ENCODE measurements around the gene ST6GALNAC5. TPM values are rescaled to one million over a fixed set of nuclear protein-coding genes. Genes with fewer than 3 reads are reported as not detected.

ST6GALNAC5 gene
- polyA plus RNA-seq, 3 donors = not detected

- Histone ChIP-seq H3K27me3 (ENCODE audit: control insufficient read depth in 2 of 2, insufficient read depth in 2 of 2, low read length in 2 of 2) (no peaks in the 10 kb centered on the region), H3K4me2 (replicated peaks; ENCODE audit: extremely low read depth, low read length, poor library complexity, severe bottlenecking) (no peak overlapping the region), H3K36me3 (replicated peaks in 1 of 2; ENCODE audit: control insufficient read depth in 1 of 2, insufficient read depth in 2 of 2, low read length in 2 of 2) (no peaks in the 10 kb centered on the region), H2AFZ (ENCODE audit: insufficient read depth, low read depth, low read length, poor library complexity, severe bottlenecking) (no peak overlapping the region), H3K9ac (ENCODE audit: insufficient read depth, low read length, poor library complexity, severe bottlenecking) (no peak overlapping the region), H3K4me1 (ENCODE audit: control insufficient read depth in 1 of 2, insufficient read depth in 2 of 2, low read length in 2 of 2) (no peaks in the 10 kb centered on the region), H4K20me1 (ENCODE audit: insufficient read depth, low read length) (no peaks in the 10 kb centered on the region), H3K9me3 (replicated peaks in 1 of 2; ENCODE audit: control insufficient read depth in 1 of 2, insufficient read depth in 1 of 2, low read length in 2 of 2) (no peaks in the 10 kb centered on the region), H3K79me2 (ENCODE audit: insufficient read depth, low read length) (no peaks in the 10 kb centered on the region), H3K27ac (ENCODE audit: low read depth in 1 of 2, low read length in 2 of 2) (no peak overlapping the region), H3K4me3 (replicated peaks in 1 of 3; ENCODE audit: low read depth in 2 of 3, low read length in 3 of 3) (no peak overlapping the region)
- H3K9me3 Mint-ChIP-seq = peaks cover 0 to 7% (median 3%) of the 10 kb centered on the region in 7 donors
- peaks cover 6 to 15% (median 8%) of the 10 kb centered on the region in 3 donors for H3K27me3 Mint-ChIP-seq (ENCODE audit: low read depth in 3 of 3)
- H3K36me3 Mint-ChIP-seq = no peaks in the 10 kb centered on the region
- 86% methylated on average over 1 of the region's 3 CpGs for WGBS (ENCODE audit: insufficient coverage)
- TF ChIP-seq CTCF (IDR thresholded peaks at IDR 0.05) = no peak
- H3K4me3 Mint-ChIP-seq = no peak overlapping the region
- H3K4me1 Mint-ChIP-seq = no peaks in the 10 kb centered on the region
- H3K27ac Mint-ChIP-seq = no peak overlapping the region
- intact Hi-C loops (cut with micrococcal nuclease) = no loop called here
- no peak for DNase-seq
Observed at GRCh38 chr1:76857973-76858372, 9.3 kb upstream of the ST6GALNAC5 start.

- Histone ChIP-seq H3K36me3 (replicated peaks in 1 of 2; ENCODE audit: control insufficient read depth in 1 of 2, insufficient read depth in 2 of 2, low read length in 2 of 2) (no peaks in the 10 kb centered on the region), H3K4me2 (replicated peaks; ENCODE audit: extremely low read depth, low read length, poor library complexity, severe bottlenecking) (no peak overlapping the region), H3K9ac (ENCODE audit: insufficient read depth, low read length, poor library complexity, severe bottlenecking) (no peak overlapping the region), H2AFZ (ENCODE audit: insufficient read depth, low read depth, low read length, poor library complexity, severe bottlenecking) (no peak overlapping the region), H4K20me1 (ENCODE audit: insufficient read depth, low read length) (no peaks in the 10 kb centered on the region), H3K9me3 (replicated peaks in 1 of 2; ENCODE audit: control insufficient read depth in 1 of 2, insufficient read depth in 1 of 2, low read length in 2 of 2) (peaks cover 0 to 10% of the 10 kb centered on the region in 2 donors), H3K27me3 (ENCODE audit: control insufficient read depth in 2 of 2, insufficient read depth in 2 of 2, low read length in 2 of 2) (peaks cover 19 to 29% of the 10 kb centered on the region in 2 donors), H3K27ac (ENCODE audit: low read depth in 1 of 2, low read length in 2 of 2) (no peak overlapping the region), H3K79me2 (ENCODE audit: insufficient read depth, low read length) (no peaks in the 10 kb centered on the region), H3K4me1 (ENCODE audit: control insufficient read depth in 1 of 2, insufficient read depth in 2 of 2, low read length in 2 of 2) (no peaks in the 10 kb centered on the region), H3K4me3 (replicated peaks in 1 of 3; ENCODE audit: low read depth in 2 of 3, low read length in 3 of 3) (no peak overlapping the region)
- H3K4me1 Mint-ChIP-seq = no peaks in the 10 kb centered on the region
- peaks cover 0 to 7% (median 3%) of the 10 kb centered on the region in 7 donors for H3K9me3 Mint-ChIP-seq
- WGBS (ENCODE audit: insufficient coverage) = no CpG with 5 or more reads among the region's 2 CpGs
- intact Hi-C loops (cut with micrococcal nuclease) = no loop called here
- H3K36me3 Mint-ChIP-seq = no peaks in the 10 kb centered on the region
- no peak overlapping the region for H3K4me3 Mint-ChIP-seq
- H3K27me3 Mint-ChIP-seq (ENCODE audit: low read depth in 3 of 3) = peaks cover 19 to 38% (median 34%) of the 10 kb centered on the region in 3 donors
- DNase-seq = no peak
- no peak for TF ChIP-seq CTCF (IDR thresholded peaks at IDR 0.05)
- H3K27ac Mint-ChIP-seq = no peak overlapping the region
Observed at GRCh38 chr1:76861149-76861548, 6.1 kb upstream of the ST6GALNAC5 start.
